Hippocampal formation (tissue), 2 donors: ENCODE measurements around the gene TRAFD1.

Experiments
- DNase-seq, 2 donors: peaks; one replicate each; lab custom pipeline; 2025; lab: John Stamatoyannopoulos, UW

The TRAFD1 gene

GRCh38 chr12:112160611-112161010, 35.3 kb downstream of the TRAFD1 start:
- no peak for DNase-seq

GRCh38 chr12:112161711-112162110, 36.4 kb downstream of the TRAFD1 start:
- no peak for DNase-seq

- no peak for DNase-seq
Measured at GRCh38 chr12:112162241-112162790, 37.0 kb downstream of the TRAFD1 start.

- DNase-seq = no peak
Measured at GRCh38 chr12:112163056-112163455, 37.7 kb downstream of the TRAFD1 start.

- DNase-seq = no peak
Measured at GRCh38 chr12:112163471-112163991, 38.2 kb downstream of the TRAFD1 start.

GRCh38 chr12:112164011-112164660, 38.8 kb downstream of the TRAFD1 start:
- DNase-seq = no peak

GRCh38 chr12:112165624-112166023, 40.3 kb downstream of the TRAFD1 start:
- DNase-seq = no peak

- no peak for DNase-seq
Measured at GRCh38 chr12:112166051-112167015, 41.0 kb downstream of the TRAFD1 start.

GRCh38 chr12:112167031-112167461, 41.7 kb downstream of the TRAFD1 start:
- no peak for DNase-seq

GRCh38 chr12:112167718-112168525, 42.6 kb downstream of the TRAFD1 start:
- DNase-seq = no peak

- DNase-seq = no peak
Measured at GRCh38 chr12:112168561-112168971, 43.2 kb downstream of the TRAFD1 start.

GRCh38 chr12:112169161-112169872, 44.0 kb downstream of the TRAFD1 start:
- DNase-seq = no peak

- DNase-seq = no peak
Measured at GRCh38 chr12:112169966-112170365, 44.6 kb downstream of the TRAFD1 start.

- DNase-seq = no peak
Measured at GRCh38 chr12:112170376-112170775, 45.0 kb downstream of the TRAFD1 start.

GRCh38 chr12:112170971-112171596, 45.7 kb downstream of the TRAFD1 start:
- DNase-seq = no peak

- no peak for DNase-seq
Measured at GRCh38 chr12:112172556-112173324, 47.4 kb downstream of the TRAFD1 start.

GRCh38 chr12:112175361-112176155, 50.2 kb downstream of the TRAFD1 start:
- no peak for DNase-seq

- no peak for DNase-seq
Measured at GRCh38 chr12:112176321-112177010, 51.1 kb downstream of the TRAFD1 start.
